GM12891 (cell line): ENCODE results near the gene TACO1.

Experiments used
- PAX5 ChIP-seq: IDR thresholded peaks from 2 replicates; pipeline ENCODE4 v1.6.1; 2011; ENCODE audit warnings: low read length, moderate library complexity, mild to moderate bottlenecking; ENCODE audit not compliant: insufficient read depth, severe bottlenecking
- POLR2A ChIP-seq: IDR thresholded peaks from 2 replicates; pipeline ENCODE4 v1.6.1; 2011; ENCODE audit warnings: low read depth, low read length, control low read depth
- POLR2AphosphoS5 ChIP-seq: IDR thresholded peaks from 2 replicates; pipeline ENCODE4 v1.6.1; 2011; ENCODE audit warnings: low read depth, low read length, control low read depth
- SPI1 ChIP-seq: IDR thresholded peaks from 2 replicates; pipeline ENCODE4 v1.6.1; 2011; ENCODE audit warnings: low read depth, low read length, control low read depth
- TAF1 ChIP-seq: IDR thresholded peaks from 2 replicates; pipeline ENCODE4 v1.6.1; 2011; ENCODE audit warnings: low read depth, low read length, control low read depth

DNA sequence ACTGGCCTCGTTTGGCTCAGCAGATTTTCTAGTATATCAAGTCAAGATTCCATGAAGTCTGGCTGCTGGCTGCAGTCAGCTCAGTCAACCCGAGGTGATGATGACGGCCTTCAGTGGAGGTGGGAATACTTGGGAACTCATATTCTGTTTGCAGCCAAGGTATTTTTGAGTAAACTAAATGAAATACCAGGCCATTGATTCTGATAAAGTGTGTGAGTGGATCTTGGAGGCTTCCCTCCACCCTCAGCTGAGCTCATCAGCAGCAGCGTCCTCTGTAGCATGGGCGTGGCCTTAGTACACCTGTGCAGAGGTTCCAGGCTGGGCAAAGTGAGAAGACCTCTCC, 22.0 kb upstream of the TACO1 start:
- TF ChIP-seq POLR2A, result no peak
- TF ChIP-seq POLR2AphosphoS5, result no peak
- TF ChIP-seq TAF1, result no peak
- TF ChIP-seq PAX5, result no peak
- no peak for TF ChIP-seq SPI1
